Measurements from ENCODE around the gene SLC27A3. TPM values are rescaled to one million over a fixed set of nuclear protein-coding genes. Genes with fewer than 3 reads are reported as not detected.
"Not testable (repeated sequence)": the region's sequence is repeated elsewhere in the genome, so short reads cannot be mapped to it uniquely, and the experiment has no call there.

SLC27A3 gene
- total RNA-seq, 4 donors from 2014 or later = 18.3 to 72.3 (median 39.6) TPM

DNA sequence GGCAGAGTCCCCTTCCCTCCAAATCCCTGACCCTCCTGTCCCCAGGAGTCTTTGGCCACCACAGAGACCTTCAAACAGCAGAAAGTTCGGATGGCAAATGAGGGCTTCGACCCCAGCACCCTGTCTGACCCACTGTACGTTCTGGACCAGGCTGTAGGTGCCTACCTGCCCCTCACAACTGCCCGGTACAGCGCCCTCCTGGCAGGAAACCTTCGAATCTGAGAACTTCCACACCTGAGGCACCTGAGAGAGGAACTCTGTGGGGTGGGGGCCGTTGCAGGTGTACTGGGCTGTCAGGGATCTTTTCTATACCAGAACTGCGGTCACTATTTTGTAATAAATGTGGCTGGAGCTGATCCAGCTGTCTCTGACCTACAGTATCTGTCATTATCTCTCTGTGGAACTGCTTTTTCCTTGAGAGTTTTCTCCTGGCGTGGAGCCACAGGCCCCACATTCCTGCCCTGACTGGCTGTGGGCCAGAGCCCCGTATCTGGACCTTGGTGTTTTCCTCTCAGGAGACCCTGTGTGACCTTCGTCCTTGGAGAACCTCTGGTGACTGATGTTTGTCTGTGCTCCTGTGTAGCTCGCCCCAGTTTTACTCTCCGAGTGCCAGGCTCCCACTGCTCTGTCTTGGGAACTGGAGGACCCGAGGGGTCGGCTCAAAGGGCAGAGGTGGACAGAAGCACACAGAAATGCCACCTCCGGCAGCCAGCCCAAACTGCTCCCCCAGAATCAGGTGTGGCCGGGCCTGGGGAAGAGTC, 4.8 kb downstream of the SLC27A3 start:
- Histone ChIP-seq H3K4me3 (no peak overlapping the region), H3K27ac (no peak overlapping the region), H3K4me1 (peaks cover 52% of the 10 kb centered on the region), H3K27me3 (no peaks in the 10 kb centered on the region), H3K9me3 (no peaks in the 10 kb centered on the region), H3K36me3 (no peaks in the 10 kb centered on the region)
- 67% methylated on average over 15 of the region's 17 CpGs for WGBS
- no peak for DNase-seq (ENCODE audit: low spot score in 2 of 2)
- TF ChIP-seq EP300 (IDR thresholded peaks at IDR 0.05) (no peak), POLR2AphosphoS5 (IDR thresholded peaks at IDR 0.05) (no peak), POLR2A (IDR thresholded peaks at IDR 0.05) (no peak), CTCF (IDR thresholded peaks at IDR 0.05) (no peak)

- DNase-seq (ENCODE audit: low spot score in 2 of 2) = no peak
- TF ChIP-seq POLR2AphosphoS5 (IDR thresholded peaks at IDR 0.05) = no peak
- no peak for TF ChIP-seq POLR2A (IDR thresholded peaks at IDR 0.05)
- no peak for TF ChIP-seq CTCF (IDR thresholded peaks at IDR 0.05)
- TF ChIP-seq EP300 (IDR thresholded peaks at IDR 0.05) = no peak
- peaks cover 49% of the 10 kb centered on the region for H3K4me1 ChIP-seq
Observed at GRCh38 chr1:153780551-153780950, 5.3 kb downstream of the SLC27A3 start.

DNA sequence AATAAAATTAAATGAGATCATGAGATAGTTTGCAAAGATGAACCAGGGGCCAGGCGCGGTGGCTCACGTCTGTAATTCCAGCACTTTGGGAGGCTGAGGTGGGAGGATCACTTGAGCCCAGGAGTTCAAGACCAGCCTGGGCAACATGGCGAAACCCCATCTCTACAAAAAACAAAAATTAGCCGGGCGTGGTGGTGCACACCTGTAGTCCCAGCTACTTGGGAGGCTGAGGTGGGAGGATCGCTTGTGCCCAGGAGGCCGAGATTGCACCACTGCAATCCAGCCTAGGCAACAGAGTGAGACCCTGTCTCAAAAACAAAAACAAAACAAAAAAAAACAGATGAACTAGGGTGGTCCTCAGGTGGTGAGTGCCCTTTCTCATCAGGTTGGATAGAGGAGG, 7.4 kb downstream of the SLC27A3 start:
- not testable (repeated sequence) for DNase-seq (ENCODE audit: low spot score in 2 of 2); H3K9me3 ChIP-seq; H3K27me3 ChIP-seq; H3K36me3 ChIP-seq
- peak overlapping the region; percentile 71 for H3K4me3 ChIP-seq
- peak overlapping the region; percentile 95 for H3K27ac ChIP-seq
- WGBS = 89% methylated on average over 8 of the region's 8 CpGs
- H3K4me1 ChIP-seq = peaks cover 30% of the 10 kb centered on the region

More at GRCh38 chr1:153780551-153780950, 5.3 kb downstream of the SLC27A3 start:
- WGBS = 69% methylated on average over 4 of the region's 4 CpGs
- Histone ChIP-seq H3K9me3 (no peaks in the 10 kb centered on the region), H3K36me3 (no peaks in the 10 kb centered on the region), H3K27me3 (no peaks in the 10 kb centered on the region), H3K27ac (no peak overlapping the region), H3K4me3 (no peak overlapping the region)

DNA sequence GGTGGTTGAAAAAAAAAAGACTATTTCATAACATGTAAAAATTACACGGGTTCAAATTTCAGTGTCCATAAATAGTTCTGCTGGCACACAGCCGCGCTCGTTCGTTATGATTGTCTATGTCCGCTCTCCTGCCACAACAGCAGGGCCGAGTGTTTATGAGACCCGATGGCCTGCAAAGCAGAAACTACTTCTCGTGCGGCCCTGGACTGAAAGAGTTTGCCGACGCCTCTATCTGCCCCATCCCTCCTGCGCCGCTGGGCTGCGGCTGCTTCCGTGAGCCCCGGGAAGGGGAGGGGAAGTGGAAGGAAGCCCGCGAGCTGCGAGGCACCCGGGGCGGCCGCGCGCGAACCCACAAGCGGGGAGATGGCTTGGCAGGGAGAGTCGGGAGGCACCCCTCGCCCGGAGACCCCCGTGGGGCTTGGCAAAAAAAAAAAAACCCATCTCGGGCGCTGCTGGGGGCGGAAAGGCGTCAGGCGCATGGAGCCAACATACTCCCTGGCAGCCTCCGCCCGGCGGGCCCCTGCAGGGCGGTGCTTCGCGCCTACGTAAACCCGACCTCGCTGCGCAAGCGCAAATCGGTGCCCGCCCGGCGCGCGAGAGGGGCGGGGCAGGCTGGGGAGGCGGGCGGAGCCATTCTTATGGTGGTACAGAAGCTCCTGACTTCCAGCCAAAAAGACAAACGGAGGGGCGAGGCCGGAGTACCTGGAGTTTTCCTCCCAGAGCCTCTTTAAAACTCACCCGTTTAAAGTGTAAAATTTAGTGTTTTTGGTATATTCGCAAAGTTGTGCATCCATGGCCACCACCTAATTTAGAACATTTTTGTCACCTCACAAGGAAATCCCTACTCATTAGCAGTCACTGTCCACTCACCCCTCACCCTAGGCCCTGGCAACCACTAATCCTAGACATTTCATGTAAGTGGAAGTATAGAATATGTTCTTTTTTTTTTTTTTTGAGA, 8.3 kb downstream of the SLC27A3 start:
- peaks cover 24% of the 10 kb centered on the region for H3K4me1 ChIP-seq
- H3K9me3 ChIP-seq = no peaks in the 10 kb centered on the region
- no peaks in the 10 kb centered on the region for H3K27me3 ChIP-seq
- WGBS = 0% methylated on average over 29 of the region's 61 CpGs
- no peaks in the 10 kb centered on the region for H3K36me3 ChIP-seq
- TF ChIP-seq POLR2AphosphoS5 (IDR thresholded peaks at IDR 0.05) (peak in 2 of 3 donors; percentile 66 to 76), CTCF (IDR thresholded peaks at IDR 0.05) (no peak), EP300 (IDR thresholded peaks at IDR 0.05) (no peak), POLR2A (IDR thresholded peaks at IDR 0.05) (peak; percentile 68 to 92)
- peak overlapping the region; percentile 71 for H3K4me3 ChIP-seq
- H3K27ac ChIP-seq = peak overlapping the region; percentile 95
- peak; percentile 93 for DNase-seq (ENCODE audit: low spot score in 2 of 2)

GRCh38 chr1:153786038-153786790, 11.0 kb downstream of the SLC27A3 start:
- Histone ChIP-seq H3K27ac (no peak overlapping the region), H3K4me3 (no peak overlapping the region), H3K4me1 (peaks cover 39% of the 10 kb centered on the region), H3K27me3 (no peaks in the 10 kb centered on the region), H3K36me3 (no peaks in the 10 kb centered on the region), H3K9me3 (no peaks in the 10 kb centered on the region)
- 93% methylated on average over 4 of the region's 4 CpGs for WGBS
- DNase-seq (ENCODE audit: low spot score in 2 of 2) = no peak
- no peak for TF ChIP-seq EP300 (IDR thresholded peaks at IDR 0.05)
- no peak for TF ChIP-seq POLR2AphosphoS5 (IDR thresholded peaks at IDR 0.05)
- no peak for TF ChIP-seq POLR2A (IDR thresholded peaks at IDR 0.05)
- no peak for TF ChIP-seq CTCF (IDR thresholded peaks at IDR 0.05)

Measured in suprapubic skin (tissue), 4 donors.